ENCODE results near the gene NKAIN4.

The NKAIN4 gene

DNA sequence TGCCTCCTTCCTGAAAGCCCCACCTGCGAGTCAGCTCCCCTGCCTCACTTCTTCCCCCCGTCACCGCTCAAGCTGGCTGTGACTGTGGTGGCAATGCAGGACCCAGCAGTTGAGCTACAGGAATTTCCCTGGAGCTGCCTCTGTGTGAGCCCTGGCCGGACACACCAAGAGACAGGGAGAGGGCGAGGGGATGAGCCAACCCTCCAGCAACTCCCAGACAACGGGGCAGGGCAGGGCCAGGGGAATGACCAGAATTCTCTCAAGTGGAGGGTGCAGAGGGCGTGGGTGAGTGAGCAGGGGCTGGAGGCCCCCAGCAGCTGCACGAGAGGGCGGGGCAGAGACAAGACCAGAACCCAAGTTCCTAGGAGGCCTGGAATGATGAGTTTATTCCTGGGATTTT lies 13.4 kb upstream of the NKAIN4 start:
- H3K4me3 ChIP-seq, result no peak overlapping the region
- no peaks in the 10 kb centered on the region for H3K36me3 ChIP-seq (ENCODE audit: insufficient read depth, low read length)
- no peak overlapping the region for H3K9ac ChIP-seq (ENCODE audit: insufficient read length)
- H3K27ac ChIP-seq, result no peak overlapping the region
- no peak for TF ChIP-seq POLR2AphosphoS5 (IDR thresholded peaks at IDR 0.05; ENCODE audit: borderline replicate concordance, low read depth, low read length)
- TF ChIP-seq EZH2 (IDR thresholded peaks at IDR 0.05), result no peak
- no peak for TF ChIP-seq FOXP2 (optimal IDR thresholded peaks at IDR 0.05; ENCODE audit: control extremely low read depth, extremely low read length, insufficient read depth)
- no peaks in the 10 kb centered on the region for H3K9me3 ChIP-seq (ENCODE audit: low read depth, low read length)
- DNase-seq (ENCODE audit: low read depth, low spot score), result no peak

GRCh38 chr20:63265891-63266515 lies 11.7 kb upstream of the NKAIN4 start:
- H3K4me3 ChIP-seq, result no peak overlapping the region
- H3K9ac ChIP-seq (ENCODE audit: insufficient read length), result no peak overlapping the region
- no peaks in the 10 kb centered on the region for H3K36me3 ChIP-seq (ENCODE audit: insufficient read depth, low read length)
- no peaks in the 10 kb centered on the region for H3K9me3 ChIP-seq (ENCODE audit: low read depth, low read length)
- no peak for TF ChIP-seq POLR2AphosphoS5 (IDR thresholded peaks at IDR 0.05; ENCODE audit: borderline replicate concordance, low read depth, low read length)
- no peak for TF ChIP-seq EZH2 (IDR thresholded peaks at IDR 0.05)
- TF ChIP-seq FOXP2 (optimal IDR thresholded peaks at IDR 0.05; ENCODE audit: control extremely low read depth, extremely low read length, insufficient read depth), result no peak
- no peak for DNase-seq (ENCODE audit: low read depth, low spot score)
- H3K27ac ChIP-seq, result no peak overlapping the region

GRCh38 chr20:63264519-63264918 lies 10.3 kb upstream of the NKAIN4 start:
- H3K9ac ChIP-seq (ENCODE audit: insufficient read length), result no peak overlapping the region
- H3K4me3 ChIP-seq, result no peak overlapping the region
- no peak for DNase-seq (ENCODE audit: low read depth, low spot score)
- H3K36me3 ChIP-seq (ENCODE audit: insufficient read depth, low read length), result no peaks in the 10 kb centered on the region
- H3K27ac ChIP-seq, result no peak overlapping the region
- TF ChIP-seq POLR2AphosphoS5 (IDR thresholded peaks at IDR 0.05; ENCODE audit: borderline replicate concordance, low read depth, low read length) (no peak), FOXP2 (optimal IDR thresholded peaks at IDR 0.05; ENCODE audit: control extremely low read depth, extremely low read length, insufficient read depth) (no peak)
- H3K9me3 ChIP-seq (ENCODE audit: low read depth, low read length), result no peaks in the 10 kb centered on the region

GRCh38 chr20:63264000-63264399 lies 9.7 kb upstream of the NKAIN4 start:
- Histone ChIP-seq H3K27ac (no peak overlapping the region), H3K4me3 (no peak overlapping the region), H3K9ac (ENCODE audit: insufficient read length) (no peak overlapping the region), H3K36me3 (ENCODE audit: insufficient read depth, low read length) (no peaks in the 10 kb centered on the region), H3K9me3 (ENCODE audit: low read depth, low read length) (no peaks in the 10 kb centered on the region)
- TF ChIP-seq EZH2 (IDR thresholded peaks at IDR 0.05) (no peak), POLR2AphosphoS5 (IDR thresholded peaks at IDR 0.05; ENCODE audit: borderline replicate concordance, low read depth, low read length) (no peak), FOXP2 (optimal IDR thresholded peaks at IDR 0.05; ENCODE audit: control extremely low read depth, extremely low read length, insufficient read depth) (no peak)
- no peak for DNase-seq (ENCODE audit: low read depth, low spot score)

DNA sequence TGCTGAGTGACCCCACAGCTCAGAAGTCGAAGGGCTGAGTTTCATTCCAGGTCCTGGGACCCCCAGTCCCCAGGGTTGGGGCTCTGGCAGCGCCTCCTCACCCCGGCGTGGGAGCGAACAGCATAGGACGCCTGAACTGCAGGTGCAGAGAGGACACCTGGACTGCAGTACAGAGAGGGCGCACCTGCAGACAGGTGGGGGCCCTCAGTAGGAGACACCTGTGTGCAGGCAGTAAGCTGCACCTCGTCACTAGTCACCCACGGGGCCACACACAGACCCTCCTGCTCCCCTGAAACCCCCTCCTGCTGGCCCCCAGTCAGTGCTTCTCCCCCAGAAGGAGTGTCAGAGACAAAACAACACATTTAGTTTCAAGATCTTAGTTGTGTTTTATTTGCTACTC lies 8.6 kb upstream of the NKAIN4 start:
- Histone ChIP-seq H3K36me3 (ENCODE audit: insufficient read depth, low read length) (no peaks in the 10 kb centered on the region), H3K9me3 (ENCODE audit: low read depth, low read length) (no peaks in the 10 kb centered on the region), H3K27ac (no peak overlapping the region), H3K4me3 (no peak overlapping the region), H3K9ac (ENCODE audit: insufficient read length) (no peak overlapping the region)
- DNase-seq (ENCODE audit: low read depth, low spot score), result no peak
- TF ChIP-seq EZH2 (IDR thresholded peaks at IDR 0.05), result no peak
- no peak for TF ChIP-seq FOXP2 (optimal IDR thresholded peaks at IDR 0.05; ENCODE audit: control extremely low read depth, extremely low read length, insufficient read depth)
- no peak for TF ChIP-seq POLR2AphosphoS5 (IDR thresholded peaks at IDR 0.05; ENCODE audit: borderline replicate concordance, low read depth, low read length)

- H3K27ac ChIP-seq, result no peak overlapping the region
- DNase-seq (ENCODE audit: low read depth, low spot score), result no peak
- H3K9me3 ChIP-seq (ENCODE audit: low read depth, low read length), result no peaks in the 10 kb centered on the region
- TF ChIP-seq POLR2AphosphoS5 (IDR thresholded peaks at IDR 0.05; ENCODE audit: borderline replicate concordance, low read depth, low read length) (no peak), EZH2 (IDR thresholded peaks at IDR 0.05) (no peak), FOXP2 (optimal IDR thresholded peaks at IDR 0.05; ENCODE audit: control extremely low read depth, extremely low read length, insufficient read depth) (no peak)
- no peak overlapping the region for H3K9ac ChIP-seq (ENCODE audit: insufficient read length)
- no peak overlapping the region for H3K4me3 ChIP-seq
- no peaks in the 10 kb centered on the region for H3K36me3 ChIP-seq (ENCODE audit: insufficient read depth, low read length)
Observed at GRCh38 chr20:63261795-63262528, 7.7 kb upstream of the NKAIN4 start.

GRCh38 chr20:63261060-63261794 lies 7.0 kb upstream of the NKAIN4 start:
- no peak overlapping the region for H3K9ac ChIP-seq (ENCODE audit: insufficient read length)
- H3K36me3 ChIP-seq (ENCODE audit: insufficient read depth, low read length), result no peaks in the 10 kb centered on the region
- no peaks in the 10 kb centered on the region for H3K9me3 ChIP-seq (ENCODE audit: low read depth, low read length)
- no peak for TF ChIP-seq FOXP2 (optimal IDR thresholded peaks at IDR 0.05; ENCODE audit: control extremely low read depth, extremely low read length, insufficient read depth)
- no peak for TF ChIP-seq EZH2 (IDR thresholded peaks at IDR 0.05)
- TF ChIP-seq POLR2AphosphoS5 (IDR thresholded peaks at IDR 0.05; ENCODE audit: borderline replicate concordance, low read depth, low read length), result no peak
- no peak overlapping the region for H3K27ac ChIP-seq
- DNase-seq (ENCODE audit: low read depth, low spot score), result no peak
- H3K4me3 ChIP-seq, result no peak overlapping the region

DNA sequence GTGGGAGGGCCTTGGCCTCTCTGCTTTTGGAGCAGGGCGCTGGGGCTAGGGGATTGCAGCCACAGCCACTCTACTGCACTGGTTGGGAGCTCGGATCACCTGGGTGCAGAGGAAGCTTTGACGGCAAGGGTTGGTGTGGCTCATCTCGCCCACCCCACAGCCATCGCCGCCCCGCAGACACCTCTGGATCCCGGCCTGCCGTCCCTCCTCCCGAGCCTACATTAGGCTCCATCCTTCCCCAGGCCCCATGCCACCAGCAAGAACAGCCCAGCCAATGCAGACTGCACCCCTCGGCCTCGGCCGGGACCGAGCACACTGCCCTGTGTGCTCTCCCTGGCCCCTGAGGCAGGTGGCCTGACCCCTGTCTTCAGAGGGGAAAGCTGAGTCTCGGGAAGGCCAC lies 6.3 kb upstream of the NKAIN4 start:
- no peaks in the 10 kb centered on the region for H3K9me3 ChIP-seq (ENCODE audit: low read depth, low read length)
- DNase-seq (ENCODE audit: low read depth, low spot score), result no peak
- TF ChIP-seq FOXP2 (optimal IDR thresholded peaks at IDR 0.05; ENCODE audit: control extremely low read depth, extremely low read length, insufficient read depth) (no peak), EZH2 (IDR thresholded peaks at IDR 0.05) (no peak), POLR2AphosphoS5 (IDR thresholded peaks at IDR 0.05; ENCODE audit: borderline replicate concordance, low read depth, low read length) (no peak)
- H3K27ac ChIP-seq, result no peak overlapping the region
- no peak overlapping the region for H3K9ac ChIP-seq (ENCODE audit: insufficient read length)
- H3K4me3 ChIP-seq, result no peak overlapping the region
- no peaks in the 10 kb centered on the region for H3K36me3 ChIP-seq (ENCODE audit: insufficient read depth, low read length)
